Naive thymus-derived CD8-positive, alpha-beta T cell (primary cell): ENCODE results near the gene EARS2. TPM values are rescaled to one million over a fixed set of nuclear protein-coding genes. Genes with fewer than 3 reads are reported as not detected.
"Not testable (repeated sequence)": the region's sequence is repeated elsewhere in the genome, so short reads cannot be mapped to it uniquely, and the experiment has no call there.

Experiments used
- ATAC-seq, 2 donors: fragments of 150-1000 bp; cut with Tn5 transposase in 1 of 2; sonication (Bioruptor Pico), chemical (Tn5 transposase) in 1 of 2; 1 replicate in 1 of 2; 2 replicates in 1 of 2; pipeline ENCODE4 v1.10.0; 2021; ENCODE audit warnings: mild to moderate bottlenecking in 2 of 2, moderate library complexity in 2 of 2
- POLR2A ChIA-PET: fragments of 350-600 bp; sonication (Branson Sonifier 250); formaldehyde crosslinking; loops from one replicate; lab custom pipeline; 2021; ENCODE audit warnings: antibody characterized with exemption; lab: Charles Lee
- DNase-seq, 10 donors: peaks; one replicate each; pipeline versions ENCODE4 v3.0.0 to v3.0.0-alpha.2; 2020 to 2022
- H3K27ac Mint-ChIP-seq, 10 donors: one replicate each; pipeline ENCODE4 v1.8.0; 2020 to 2022; ENCODE audit warnings: mild to moderate bottlenecking in 10 of 10, mixed read lengths in 10 of 10, moderate library complexity in 4 of 10, inconsistent platforms in 1 of 10
- H3K27me3 Mint-ChIP-seq, 5 donors: one replicate each; pipeline ENCODE4 v1.8.0; 2021 to 2022; ENCODE audit warnings: mixed read lengths in 5 of 5
- H3K36me3 Mint-ChIP-seq, 3 donors: one replicate each; pipeline ENCODE4 v1.8.0; 2020 to 2022; ENCODE audit warnings: mixed read lengths in 3 of 3, mild to moderate bottlenecking in 2 of 3, inconsistent platforms in 1 of 3
- H3K4me1 Mint-ChIP-seq, 4 donors: one replicate each; pipeline ENCODE4 v1.8.0; 2021 to 2022; ENCODE audit warnings: mixed read lengths in 4 of 4
- H3K4me3 Mint-ChIP-seq, 10 donors: one replicate each; pipeline ENCODE4 v1.8.0; 2020 to 2022; ENCODE audit warnings: mild to moderate bottlenecking in 10 of 10, mixed read lengths in 10 of 10, moderate library complexity in 6 of 10, inconsistent platforms in 1 of 10
- H3K9me3 Mint-ChIP-seq, 9 donors: one replicate each; pipeline ENCODE4 v1.8.0; 2020 to 2022; ENCODE audit warnings: mixed read lengths in 9 of 9, mild to moderate bottlenecking in 3 of 9, inconsistent platforms in 1 of 9, moderate library complexity in 1 of 9
- polyA plus RNA-seq, 3 donors: library from polyadenylated mRNA; unstranded; fragments of 300-500 nt; fragmentation: Illumina TruSeq; gene quantifications; one replicate each; pipeline ENCODE4 v1.2.3, GENCODE V29; 2021
- total RNA-seq, 8 experiments: library from RNA in 2 of 8; stranded (reverse) in 2 of 8; gene quantifications; one replicate each; pipeline ENCODE4 v1.2.3 and lab custom pipeline; 2021 to 2026

Gene EARS2
- total and polyA plus RNA-seq, 5 experiments from 2014 or later, result 14.1 to 19.9 (median 18.1) TPM

DNA sequence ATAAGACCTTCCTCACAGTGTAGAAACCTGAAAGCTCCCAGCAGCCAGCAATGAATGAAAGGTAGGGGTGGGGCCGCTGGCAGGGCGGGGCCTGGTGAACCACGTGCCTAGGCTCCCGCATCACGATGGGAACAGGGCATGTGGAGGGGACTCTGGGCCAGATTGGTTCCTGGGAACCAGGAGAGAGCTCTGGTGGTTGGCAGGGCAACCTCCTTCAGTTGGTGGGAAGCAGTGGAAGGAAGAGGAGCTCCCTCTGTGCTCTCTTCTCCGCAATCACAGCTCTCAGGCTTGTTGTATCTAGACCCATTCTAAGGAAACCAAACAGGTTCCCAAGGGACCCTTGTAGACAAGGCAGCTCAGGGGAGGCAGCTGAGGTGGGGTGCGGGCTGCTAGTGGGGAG, 57.3 kb downstream of the EARS2 start:
- Mint-ChIP-seq H3K4me1 (peaks cover 19 to 70% (median 51%) of the 10 kb centered on the region in 4 donors), H3K36me3 (peaks cover 0 to 36% (median 0%) of the 10 kb centered on the region in 3 donors), H3K4me3 (no peak overlapping the region), H3K27ac (peak overlapping the region in 3 of 10 donors; percentile 8 to 35 (median 34)), H3K9me3 (no peaks in the 10 kb centered on the region), H3K27me3 (no peaks in the 10 kb centered on the region)
- DNase-seq (no peak), ATAC-seq (no peak)
- POLR2A ChIA-PET, result no interaction called here

DNA sequence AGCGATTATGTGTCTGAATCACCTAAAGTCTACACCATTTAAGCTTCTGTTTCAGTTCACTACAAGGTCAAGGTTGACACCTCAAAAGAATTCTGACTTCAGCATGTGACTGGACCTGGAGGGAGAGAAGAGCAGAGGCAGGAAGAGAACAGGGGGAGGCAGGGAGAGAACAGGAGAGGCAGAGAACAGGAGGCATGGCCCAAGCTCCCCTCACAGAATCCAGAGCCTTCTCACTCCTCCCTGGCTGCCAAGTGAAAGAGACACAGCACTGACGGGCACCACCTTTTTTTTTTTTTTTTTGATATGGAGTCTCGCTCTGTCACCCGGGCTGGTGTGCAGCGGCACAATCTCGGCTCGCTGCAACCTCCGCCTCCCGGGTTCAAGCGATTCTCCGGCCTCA, 58.3 kb downstream of the EARS2 start:
- Mint-ChIP-seq H3K27me3 (no peaks in the 10 kb centered on the region), H3K4me1 (peaks cover 20 to 60% (median 45%) of the 10 kb centered on the region in 4 donors), H3K27ac (peak overlapping the region in 2 of 10 donors; percentile 5 to 60), H3K4me3 (no peak overlapping the region), H3K9me3 (no peaks in the 10 kb centered on the region), H3K36me3 (peaks cover 0 to 44% (median 0%) of the 10 kb centered on the region in 3 donors)
- POLR2A ChIA-PET, result interaction anchor here (0.7 kb wide), 2 partner anchors 15 to 827 kb away, joined by 3 to 6 read pairs; no protein-coding TSS in a partner anchor
- DNase-seq, result no peak
- ATAC-seq, result no peak

DNA sequence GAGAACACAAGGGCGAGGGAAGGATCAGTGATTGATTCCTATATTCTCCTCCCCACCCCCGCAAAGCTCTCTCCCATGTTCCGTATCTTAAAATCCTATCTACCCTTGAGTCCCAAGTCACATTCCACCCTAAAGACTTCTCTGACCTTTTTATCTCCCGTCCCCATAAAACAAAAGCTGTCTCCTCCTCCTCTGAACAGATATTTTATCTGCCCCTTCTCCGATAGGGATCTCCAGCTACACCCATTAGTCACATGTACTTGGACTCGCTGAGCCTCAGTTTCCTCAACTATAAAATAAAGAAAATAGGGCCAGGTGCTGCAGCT, 59.6 kb downstream of the EARS2 start:
- POLR2A ChIA-PET, result no interaction called here
- Mint-ChIP-seq H3K9me3 (no peaks in the 10 kb centered on the region), H3K27me3 (no peaks in the 10 kb centered on the region), H3K4me1 (peaks cover 20 to 50% (median 41%) of the 10 kb centered on the region in 4 donors), H3K27ac (peak overlapping the region in 5 of 10 donors; percentile 12 to 83 (median 44)), H3K36me3 (peaks cover 0 to 55% (median 2%) of the 10 kb centered on the region in 3 donors), H3K4me3 (peak overlapping the region in 1 of 10 donors; percentile 13)
- no peak for DNase-seq
- no peak for ATAC-seq

DNA sequence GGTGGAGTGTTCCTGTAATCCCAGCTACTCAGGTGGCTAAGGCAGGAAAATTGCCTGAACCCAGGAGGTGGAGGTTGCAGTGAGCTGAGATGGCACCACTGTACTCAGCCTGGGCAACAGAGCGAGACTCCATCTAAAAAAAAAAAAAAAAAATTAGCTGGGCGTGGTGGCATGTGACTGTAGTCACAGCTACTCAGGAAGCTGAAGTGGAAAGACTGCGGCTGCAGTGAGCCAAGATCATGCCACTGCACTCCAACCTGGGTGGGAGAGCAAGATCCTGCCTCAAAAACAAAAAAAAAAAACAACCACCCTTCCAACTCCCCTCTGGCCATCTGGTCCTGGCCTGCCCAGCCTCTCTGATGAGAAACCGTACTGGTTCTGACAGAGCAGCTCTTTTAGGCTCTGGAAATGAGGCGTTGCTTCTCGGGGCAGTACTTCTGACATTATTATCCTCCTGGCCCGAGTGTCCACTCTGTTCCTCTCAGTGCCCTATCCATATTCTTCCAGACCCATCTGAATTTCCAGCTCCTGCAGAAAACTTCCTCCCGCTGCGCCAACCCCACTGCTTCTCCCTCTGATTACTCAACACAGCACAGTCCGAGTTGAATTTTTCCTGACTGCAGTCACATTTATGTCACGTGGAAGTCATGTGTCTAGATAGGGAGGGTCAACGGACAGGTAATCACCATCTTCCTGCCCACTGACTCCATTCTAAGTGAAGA, 60.2 kb downstream of the EARS2 start:
- H3K27ac Mint-ChIP-seq, result peak overlapping the region in 6 of 10 donors; percentile 0 to 83 (median 40)
- DNase-seq (no peak), ATAC-seq (no peak)
- no peaks in the 10 kb centered on the region for H3K27me3 Mint-ChIP-seq
- peak overlapping the region in 2 of 10 donors; percentile 13 to 45 for H3K4me3 Mint-ChIP-seq
- POLR2A ChIA-PET, result interaction anchor here (0.6 kb wide), 1 partner anchor 16 kb away, joined by 3 read pairs; no protein-coding TSS in a partner anchor
- peaks cover 19 to 45% (median 37%) of the 10 kb centered on the region in 4 donors for H3K4me1 Mint-ChIP-seq
- H3K36me3 Mint-ChIP-seq, result peaks cover 0 to 58% (median 5%) of the 10 kb centered on the region in 3 donors
- no peaks in the 10 kb centered on the region for H3K9me3 Mint-ChIP-seq

DNA sequence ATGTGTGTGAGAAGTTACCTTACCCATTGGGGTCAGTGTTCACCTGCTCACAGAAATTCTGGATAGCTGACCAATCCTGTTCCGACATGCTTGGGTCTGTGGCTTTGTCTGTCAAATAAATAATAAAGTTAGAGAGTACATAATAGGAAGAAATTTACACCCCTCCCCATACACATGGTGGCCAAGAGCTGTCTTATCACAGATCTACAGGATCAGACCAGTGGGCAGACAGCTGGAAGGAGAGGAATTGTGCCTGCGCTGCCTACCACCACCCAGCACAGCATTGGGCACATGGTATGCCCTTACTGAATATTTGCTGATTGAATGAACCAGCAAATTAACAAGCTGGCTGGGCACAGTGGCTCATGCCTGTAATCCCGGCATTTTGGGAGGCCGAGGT, 61.5 kb downstream of the EARS2 start:
- ATAC-seq, result no peak
- H3K9me3 Mint-ChIP-seq, result no peaks in the 10 kb centered on the region
- POLR2A ChIA-PET, result no interaction called here
- DNase-seq, result no peak
- H3K36me3 Mint-ChIP-seq, result peaks cover 0 to 66% (median 13%) of the 10 kb centered on the region in 3 donors
- H3K4me1 Mint-ChIP-seq, result peaks cover 17 to 33% (median 25%) of the 10 kb centered on the region in 4 donors
- peak overlapping the region in 1 of 10 donors; percentile 49 for H3K27ac Mint-ChIP-seq
- no peak overlapping the region for H3K4me3 Mint-ChIP-seq
- H3K27me3 Mint-ChIP-seq, result no peaks in the 10 kb centered on the region

DNA sequence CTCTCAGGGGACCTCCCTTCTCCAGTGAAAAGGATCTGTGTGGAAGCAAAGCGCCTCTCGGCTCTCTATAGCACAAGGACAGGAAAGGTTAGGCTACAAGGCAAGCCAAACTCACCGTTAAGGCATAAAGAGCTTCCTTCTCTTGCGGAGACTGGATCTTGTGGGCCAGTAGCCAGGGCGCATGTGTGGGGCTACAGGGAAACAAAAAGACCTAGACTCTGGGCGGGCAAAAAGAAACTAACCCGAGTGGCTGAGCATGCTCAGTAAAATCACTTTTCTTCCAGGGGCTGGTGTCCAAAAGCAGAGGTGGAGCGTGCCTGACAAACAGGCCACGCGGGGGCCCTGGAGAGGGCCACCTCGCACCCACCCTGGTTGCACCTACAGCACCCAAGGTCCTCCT, 63.0 kb downstream of the EARS2 start:
- no peak overlapping the region for H3K4me3 Mint-ChIP-seq
- no peak for ATAC-seq

DNA sequence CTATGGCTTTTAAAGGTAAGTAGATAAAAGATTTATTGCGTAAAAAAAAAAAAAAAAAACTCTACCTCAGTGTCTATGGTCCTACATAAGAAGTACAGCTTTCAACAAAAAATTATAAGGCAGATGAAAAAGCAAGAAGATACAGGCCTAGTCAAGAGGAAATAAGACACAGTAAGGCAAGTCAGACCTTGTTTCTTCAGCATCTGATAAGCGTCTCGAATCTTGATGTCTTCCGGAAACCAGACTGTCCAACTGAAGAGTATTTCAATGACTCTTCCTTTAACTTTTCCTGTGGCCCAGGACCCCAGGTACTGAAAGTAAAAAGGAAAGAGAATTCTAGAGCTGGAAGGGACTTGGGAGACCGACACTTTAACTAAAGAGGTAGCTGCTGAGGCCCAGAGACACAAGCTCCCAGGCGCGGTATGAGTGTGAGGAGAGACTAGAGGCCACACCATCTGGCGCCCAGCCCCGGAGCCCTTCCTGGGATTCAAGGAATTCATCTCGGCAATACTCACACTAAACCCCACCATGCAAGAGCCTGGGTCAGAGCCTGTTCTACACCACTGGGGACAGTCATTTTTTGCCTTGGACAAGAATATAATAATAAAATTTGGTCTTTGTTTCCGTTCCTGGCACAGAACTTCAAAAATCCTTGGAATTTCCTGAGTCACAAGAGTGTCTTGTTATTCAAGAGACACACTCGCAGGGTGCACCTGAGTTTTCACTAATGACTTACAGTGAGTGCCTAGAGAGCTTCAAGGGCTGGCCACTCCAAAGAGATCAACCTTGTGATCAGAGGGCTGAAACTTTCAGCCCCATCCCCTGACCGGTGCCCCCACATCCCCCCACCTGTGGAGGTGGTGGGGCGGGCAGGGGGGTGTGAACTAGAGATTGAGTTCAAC, 65.4 kb downstream of the EARS2 start:
- POLR2A ChIA-PET, result interaction anchor here (0.7 kb wide), 3 partner anchors 20 to 1058 kb away, joined by 3 to 7 read pairs (median 5); no protein-coding TSS in a partner anchor
- Mint-ChIP-seq H3K9me3 (no peaks in the 10 kb centered on the region), H3K4me1 (peaks cover 0 to 5% (median 2%) of the 10 kb centered on the region in 4 donors), H3K36me3 (peaks cover 0 to 90% (median 15%) of the 10 kb centered on the region in 3 donors), H3K4me3 (no peak overlapping the region), H3K27me3 (no peaks in the 10 kb centered on the region), H3K27ac (peak overlapping the region in 2 of 10 donors; percentile 18 to 67)
- DNase-seq (no peak), ATAC-seq (no peak)

More for the DNA sequence above, 63.0 kb downstream of the EARS2 start:
- no peak for DNase-seq
- Mint-ChIP-seq H3K36me3 (peaks cover 0 to 79% (median 15%) of the 10 kb centered on the region in 3 donors), H3K27me3 (no peaks in the 10 kb centered on the region), H3K9me3 (no peaks in the 10 kb centered on the region), H3K4me1 (peaks cover 12 to 25% (median 17%) of the 10 kb centered on the region in 4 donors), H3K27ac (peak overlapping the region in 1 of 10 donors; percentile 14)
- POLR2A ChIA-PET, result no interaction called here

DNA sequence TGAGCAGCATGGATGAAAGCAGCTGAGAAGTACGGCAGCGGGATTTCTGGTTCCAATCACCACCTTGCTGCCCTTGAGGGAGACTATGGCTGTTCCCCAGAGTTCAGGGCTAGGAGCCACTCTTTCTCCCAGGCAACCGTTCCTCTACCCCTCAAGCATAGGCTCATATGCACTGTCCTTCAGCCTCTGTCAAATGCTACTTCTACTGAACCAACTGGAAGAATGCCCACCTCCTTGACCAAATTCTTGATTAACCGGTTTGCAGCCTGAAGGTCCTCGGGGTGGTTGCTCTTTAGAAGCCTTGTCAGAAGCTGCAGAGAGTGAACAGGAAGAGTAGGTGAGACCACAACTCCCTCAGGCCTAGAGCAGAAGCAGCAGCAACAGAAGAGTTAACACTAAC, 70.7 kb downstream of the EARS2 start:
- H3K9me3 Mint-ChIP-seq, result no peaks in the 10 kb centered on the region
- POLR2A ChIA-PET, result no interaction called here
- H3K4me3 Mint-ChIP-seq, result no peak overlapping the region
- peaks cover 0 to 6% (median 2%) of the 10 kb centered on the region in 4 donors for H3K4me1 Mint-ChIP-seq
- peaks cover 0 to 94% (median 39%) of the 10 kb centered on the region in 3 donors for H3K36me3 Mint-ChIP-seq
- no peaks in the 10 kb centered on the region for H3K27me3 Mint-ChIP-seq
- DNase-seq (no peak), ATAC-seq (no peak)
- H3K27ac Mint-ChIP-seq, result peak overlapping the region in 2 of 10 donors; percentile 40 to 56

DNA sequence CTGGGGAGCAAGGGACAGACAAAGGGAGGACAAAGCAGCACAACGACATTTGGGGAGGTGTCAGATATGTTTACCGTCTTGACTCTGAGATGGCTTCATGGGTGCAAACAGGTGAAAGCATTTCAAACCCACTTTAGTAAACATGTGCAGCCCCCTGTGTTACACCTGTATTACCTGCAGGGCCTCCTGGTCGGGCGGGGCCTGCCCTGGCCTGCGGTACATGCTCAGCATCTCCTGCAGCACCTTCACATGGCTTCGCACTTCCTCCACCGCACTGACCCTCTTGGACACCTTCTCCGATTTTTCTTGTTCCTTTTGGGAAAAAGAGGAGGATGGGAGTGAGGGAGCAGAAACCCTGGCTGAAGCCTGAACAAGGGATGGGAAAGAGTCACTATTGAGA, 71.3 kb downstream of the EARS2 start:
- H3K4me3 Mint-ChIP-seq, result no peak overlapping the region
- POLR2A ChIA-PET, result no interaction called here
- H3K27ac Mint-ChIP-seq, result peak overlapping the region in 3 of 10 donors; percentile 6 to 36 (median 11)

DNA sequence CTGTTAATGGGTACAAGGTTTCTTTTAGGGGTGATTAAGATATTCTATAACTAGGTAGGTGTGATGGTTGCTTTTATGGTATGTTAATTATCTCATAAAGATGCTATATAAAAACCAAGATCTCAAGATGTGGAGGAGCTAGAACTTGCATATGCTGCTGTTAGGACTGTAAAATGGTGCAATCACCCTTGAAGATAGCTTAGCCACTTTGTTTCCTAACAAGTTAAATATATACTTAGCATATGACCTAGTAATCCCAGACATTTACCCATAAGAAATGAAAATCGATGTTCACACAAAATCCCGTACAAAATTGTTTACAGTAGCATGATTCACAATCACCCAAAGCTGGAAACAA, 71.9 kb downstream of the EARS2 start:
- no peaks in the 10 kb centered on the region for H3K27me3 Mint-ChIP-seq
- peak overlapping the region in 3 of 10 donors; percentile 60 to 99 (median 60) for H3K27ac Mint-ChIP-seq
- no peak for DNase-seq
- H3K36me3 Mint-ChIP-seq, result peaks cover 0 to 94% (median 36%) of the 10 kb centered on the region in 3 donors
- no peak overlapping the region for H3K4me3 Mint-ChIP-seq
- peaks cover 0 to 6% (median 2%) of the 10 kb centered on the region in 4 donors for H3K4me1 Mint-ChIP-seq
- no peaks in the 10 kb centered on the region for H3K9me3 Mint-ChIP-seq
- POLR2A ChIA-PET, result no interaction called here
- no peak for ATAC-seq

More for the DNA sequence above, 71.3 kb downstream of the EARS2 start:
- DNase-seq (no peak), ATAC-seq (no peak)
- Mint-ChIP-seq H3K9me3 (no peaks in the 10 kb centered on the region), H3K27me3 (no peaks in the 10 kb centered on the region), H3K4me1 (peaks cover 0 to 6% (median 2%) of the 10 kb centered on the region in 4 donors), H3K36me3 (peaks cover 0 to 94% (median 35%) of the 10 kb centered on the region in 3 donors)

DNA sequence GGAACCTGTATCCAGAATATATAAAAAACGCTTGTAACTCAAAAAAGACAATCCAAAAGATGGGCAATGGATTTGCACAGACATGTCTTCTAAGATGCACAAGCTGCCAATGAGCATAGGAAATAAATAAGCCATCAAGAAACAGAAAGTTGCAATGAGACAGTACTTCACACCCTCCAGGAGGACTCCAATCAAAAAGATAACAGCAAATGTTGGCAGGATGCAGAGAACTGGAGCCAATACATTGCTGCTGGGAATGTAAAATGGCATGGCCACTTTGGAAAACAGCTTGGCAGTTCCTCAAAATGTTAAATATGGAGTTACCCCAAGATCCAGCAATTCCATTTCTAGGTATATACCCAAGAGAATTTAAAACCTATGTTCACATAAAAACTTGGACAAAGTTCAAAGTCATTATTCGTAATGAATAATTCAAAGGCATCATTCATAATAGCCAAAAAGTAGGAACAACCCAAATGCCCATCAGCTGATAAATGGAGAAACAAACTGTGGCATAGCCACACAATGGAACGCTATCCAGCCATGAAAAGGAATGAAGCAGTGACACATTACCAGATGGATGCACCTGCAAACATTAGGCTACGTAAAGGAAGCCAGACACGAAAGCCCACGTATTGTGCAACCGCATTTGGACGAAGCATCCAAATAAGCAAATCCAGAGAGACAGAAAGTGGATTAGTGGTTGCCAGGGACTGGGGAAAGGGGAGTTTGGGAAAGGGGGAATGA, 72.5 kb downstream of the EARS2 start:
- Mint-ChIP-seq H3K36me3 (peaks cover 0 to 94% (median 41%) of the 10 kb centered on the region in 3 donors), H3K9me3 (no peaks in the 10 kb centered on the region), H3K27ac (peak overlapping the region in 3 of 10 donors; percentile 60 to 99 (median 60)), H3K27me3 (no peaks in the 10 kb centered on the region), H3K4me3 (peak overlapping the region in 1 of 10 donors; percentile 18), H3K4me1 (peaks cover 0 to 6% (median 2%) of the 10 kb centered on the region in 4 donors)
- no peak for DNase-seq
- POLR2A ChIA-PET, result interaction anchor here (0.7 kb wide), 1 partner anchor 45 kb away, joined by 3 read pairs; no protein-coding TSS in a partner anchor
- no peak for ATAC-seq

DNA sequence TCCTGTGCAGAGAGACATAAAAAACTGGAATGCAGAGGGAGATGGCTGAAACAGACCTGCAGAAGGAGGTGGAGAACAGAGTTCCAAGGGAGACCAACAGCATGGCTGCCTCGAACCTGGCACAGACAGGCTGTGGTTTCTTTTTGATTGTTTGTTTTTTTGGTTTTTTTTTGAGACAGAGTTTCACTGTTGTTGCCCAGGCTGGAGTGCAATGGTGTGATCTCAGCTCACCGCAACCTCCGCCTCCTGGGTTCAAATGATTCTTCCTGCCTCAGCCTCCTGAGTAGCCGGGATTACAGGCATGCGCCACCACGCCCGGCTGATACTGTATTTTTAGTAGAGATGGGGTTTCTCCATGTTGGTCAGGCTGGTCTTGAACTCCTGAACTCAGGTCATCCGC, 73.7 kb downstream of the EARS2 start:
- H3K4me1 Mint-ChIP-seq, H3K9me3 Mint-ChIP-seq, POLR2A ChIA-PET, H3K27me3 Mint-ChIP-seq, ATAC-seq: not testable (repeated sequence)
- peak overlapping the region in 1 of 10 donors; percentile 82 for H3K4me3 Mint-ChIP-seq
- H3K27ac Mint-ChIP-seq, result peak overlapping the region in 5 of 10 donors; percentile 32 to 99 (median 43)
- DNase-seq, result peak in 1 of 10 donors; percentile 48
- H3K36me3 Mint-ChIP-seq, result peaks cover 0 to 99% (median 47%) of the 10 kb centered on the region in 3 donors
